HK-2 (cell line): Measurements from ENCODE around the gene TGIF2.
A peak's percentile ranks its signal among the peaks of the same experiment; 100 is the strongest.
"Not testable (repeated sequence)": the region's sequence is repeated elsewhere in the genome, so short reads cannot be mapped to it uniquely, and the experiment has no call there.

Source experiments
- DNase-seq: peaks from one replicate; pipeline ENCODE4 v3.0.0-alpha.2; 2018; ENCODE audit not compliant: unreplicated experiment

TGIF2 gene

GRCh38 chr20:36578356-36579041 is 5.1 kb downstream of the TGIF2 start:
- no peak for DNase-seq

GRCh38 chr20:36579996-36580545 is 6.7 kb downstream of the TGIF2 start:
- DNase-seq: peak; percentile 65

DNA sequence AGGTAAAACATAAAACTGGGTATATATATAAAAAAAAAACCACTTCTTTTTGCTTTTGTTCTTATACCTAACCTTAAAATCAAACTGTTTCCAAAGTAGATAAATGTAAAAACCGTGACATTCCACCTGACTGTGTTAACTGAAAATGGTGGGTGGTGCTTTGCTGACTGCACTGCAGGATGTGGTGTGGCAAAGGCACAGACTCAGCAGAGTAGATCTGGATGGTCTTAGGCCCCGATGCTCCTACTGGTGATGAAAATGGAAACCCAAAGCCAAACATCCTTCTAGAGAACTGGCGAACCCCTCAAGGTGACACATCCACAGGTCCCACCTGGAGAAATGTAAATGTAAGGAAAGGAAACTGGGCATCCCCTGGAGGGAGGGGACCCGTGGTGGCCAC is 8.9 kb downstream of the TGIF2 start:
- no peak for DNase-seq

DNA sequence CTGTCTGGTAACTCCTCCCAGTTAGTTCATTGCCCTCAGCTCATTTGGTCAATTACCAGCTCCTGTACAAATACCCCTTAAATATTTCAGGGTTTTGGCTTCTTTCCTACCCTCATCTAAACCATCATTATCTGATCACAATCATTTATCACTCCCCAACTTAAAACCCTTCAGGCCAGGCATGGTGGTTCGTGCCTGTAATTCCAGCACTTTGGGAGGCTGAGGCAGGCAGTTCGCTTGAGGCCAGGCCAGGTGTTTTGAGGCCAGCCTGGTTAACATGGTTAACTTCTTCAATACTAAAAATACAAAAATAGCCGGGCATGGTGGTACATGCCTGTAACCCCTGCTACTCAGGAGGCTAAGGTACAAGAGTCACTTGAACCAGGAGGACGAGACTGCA is 9.4 kb downstream of the TGIF2 start:
- no peak for DNase-seq

GRCh38 chr20:36584018-36584481 is 10.7 kb downstream of the TGIF2 start:
- DNase-seq: no peak

DNA sequence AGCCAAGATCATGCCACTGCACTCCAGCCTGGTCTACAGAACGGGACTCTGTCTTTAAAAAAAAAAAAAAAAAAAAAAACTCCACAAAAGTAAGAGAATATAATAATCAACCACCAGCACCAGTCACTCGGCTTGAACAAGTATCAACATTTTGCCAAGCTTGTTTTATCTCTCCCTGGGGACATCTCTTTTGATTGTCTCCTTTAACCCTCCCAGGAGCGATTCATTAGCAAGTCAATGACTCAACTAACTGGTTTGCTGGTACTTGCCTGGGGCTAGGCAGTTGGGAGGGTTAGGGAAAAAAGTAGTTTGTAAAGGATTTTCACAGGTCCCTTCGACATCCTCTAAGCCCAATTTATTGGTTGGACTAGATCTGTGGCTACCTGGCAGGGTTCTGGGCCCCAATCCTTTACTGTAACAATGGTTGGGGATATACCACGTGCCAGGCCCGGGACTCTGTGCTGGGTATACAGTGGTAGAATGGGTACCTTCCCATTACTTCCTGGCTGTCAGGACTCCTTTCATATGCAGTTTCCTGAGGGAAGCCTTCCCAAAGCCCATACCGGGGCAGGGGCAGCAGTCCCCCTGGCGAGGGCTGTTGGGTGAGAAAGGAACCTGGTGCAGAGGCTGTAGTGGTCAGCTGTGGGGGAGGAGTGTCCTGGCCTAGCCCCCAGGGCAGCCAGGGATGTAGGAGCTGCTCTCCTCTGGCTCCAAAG is 12.2 kb downstream of the TGIF2 start:
- DNase-seq: no peak

DNA sequence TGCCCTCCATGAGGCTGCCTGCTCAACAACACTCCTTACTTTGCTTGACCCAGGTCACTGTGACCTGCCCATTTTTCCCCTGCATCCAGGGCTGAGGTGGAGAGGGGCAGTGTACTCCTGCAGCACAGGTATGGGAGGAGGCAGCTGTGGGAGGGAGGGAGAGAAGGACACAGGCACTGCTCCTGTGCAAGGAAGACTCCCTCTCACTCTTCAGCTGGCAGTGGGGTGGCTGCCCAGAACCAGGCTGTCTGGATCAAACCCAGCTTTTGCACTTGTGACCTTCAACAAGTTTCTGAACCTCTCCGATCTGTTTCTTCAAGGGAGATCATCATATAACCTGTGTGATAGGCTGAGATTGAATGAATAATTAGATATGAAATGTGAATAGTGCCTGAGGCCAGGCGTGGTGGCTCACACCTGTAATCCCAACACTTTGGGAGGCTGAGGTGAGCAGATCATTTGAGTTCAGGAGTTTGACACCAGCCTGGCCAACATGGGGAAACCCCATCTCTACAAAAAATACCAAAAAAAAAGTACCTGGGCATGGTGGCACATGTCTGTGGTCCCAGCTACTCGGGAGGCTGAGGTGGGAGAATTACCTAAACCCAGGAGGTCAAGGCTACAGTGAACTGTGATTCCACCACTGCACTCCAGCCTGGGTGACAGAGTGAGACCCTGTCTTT is 14.1 kb downstream of the TGIF2 start:
- DNase-seq: no peak

GRCh38 chr20:36591281-36591680 is 17.9 kb downstream of the TGIF2 start:
- DNase-seq: no peak

- DNase-seq: peak; percentile 21
These were observed 18.7 kb downstream of the TGIF2 start for GRCh38 chr20:36591854-36592641.

- DNase-seq: no peak
These were observed 20.0 kb downstream of the TGIF2 start for GRCh38 chr20:36593347-36593929.

DNA sequence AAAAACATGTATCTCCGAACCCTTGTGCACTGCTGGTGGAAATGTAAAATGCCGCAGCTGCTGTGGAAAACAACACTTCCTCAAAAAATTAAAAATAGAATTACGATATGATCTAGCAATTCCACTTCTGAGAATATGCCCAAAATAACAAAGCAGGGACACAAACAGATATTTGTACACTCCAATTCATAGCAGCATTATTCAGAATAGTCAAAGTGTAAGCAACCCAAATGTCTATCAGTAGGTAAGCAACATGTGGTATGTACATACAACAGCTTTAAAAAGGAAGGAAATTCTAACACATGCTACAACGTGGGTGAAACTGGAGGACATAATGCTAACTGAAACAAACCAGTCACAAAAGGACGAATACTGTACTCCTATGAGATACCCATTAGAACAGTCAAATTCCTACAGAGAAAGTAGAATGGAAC is 26.5 kb downstream of the TGIF2 start:
- DNase-seq: no peak

DNA sequence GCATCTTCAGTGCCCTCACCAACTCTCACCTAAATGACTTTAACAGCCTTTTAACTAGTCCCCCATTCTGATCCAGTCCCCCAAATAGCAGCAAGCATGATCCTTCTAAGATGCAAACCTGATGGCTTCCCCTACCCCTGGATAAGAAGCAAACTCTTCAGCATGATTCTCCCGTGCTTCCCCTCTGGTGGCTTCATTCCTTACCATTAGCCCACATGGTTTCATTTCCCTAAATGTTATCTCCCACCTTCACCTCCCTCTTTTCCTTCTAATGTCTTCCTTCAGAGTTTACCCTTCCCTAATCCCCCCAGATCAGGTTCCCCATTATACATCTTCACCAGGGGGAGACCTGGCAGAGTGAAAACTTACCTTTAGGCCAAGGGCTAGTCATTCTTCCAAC is 28.1 kb downstream of the TGIF2 start:
- no peak for DNase-seq

- DNase-seq: no peak
These were observed 31.6 kb downstream of the TGIF2 start for GRCh38 chr20:36604952-36605398.

GRCh38 chr20:36605399-36606157 is 32.2 kb downstream of the TGIF2 start, which contains the start of gene RAB5IF:
Gene RAB5IF, plus strand, starts transcription at chr20:36605779. Its CDS starts 173 bp downstream, at chr20:36605952.
- DNase-seq: peak; percentile 100

- DNase-seq: peak; percentile 26
These were observed 33.0 kb downstream of the TGIF2 start for GRCh38 chr20:36606158-36607066.

GRCh38 chr20:36607586-36608387 is 34.4 kb downstream of the TGIF2 start:
- DNase-seq: peak; percentile 17

GRCh38 chr20:36608388-36608728 is 35.0 kb downstream of the TGIF2 start:
- DNase-seq: not testable (repeated sequence)

GRCh38 chr20:36611625-36612024 is 38.2 kb downstream of the TGIF2 start:
- DNase-seq: no peak
